Suppressor macrophage treated with lipopolysaccharide for 4 hours (primary cell): Measurements from ENCODE around the gene METAP1.
"Not testable (repeated sequence)": the region's sequence is repeated elsewhere in the genome, so short reads cannot be mapped to it uniquely, and the experiment has no call there.

ENCODE experiments used
- DNase-seq: peaks from one replicate; pipeline ENCODE4 v3.0.0-alpha.2; 2020

Gene METAP1

DNA sequence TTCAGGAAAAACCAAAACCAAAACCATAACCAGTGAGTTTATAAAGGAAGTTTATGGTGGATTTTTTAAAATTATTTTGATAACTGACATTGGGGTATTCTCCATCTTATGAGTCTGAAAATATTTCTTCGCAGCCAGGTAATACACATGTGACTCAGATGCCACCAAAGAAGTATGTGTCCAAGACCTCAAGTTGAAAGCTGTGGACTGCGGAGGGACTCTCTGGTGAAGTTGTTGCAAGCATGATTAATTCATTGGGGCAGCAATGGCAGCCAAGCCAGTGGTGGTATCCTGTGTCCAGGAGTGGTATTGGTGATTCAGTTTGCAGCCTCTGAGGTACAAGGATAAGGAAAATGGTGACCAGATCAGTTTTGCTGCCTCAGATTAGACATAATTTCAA, 107.1 kb downstream of the METAP1 start:
- no peak for DNase-seq

DNA sequence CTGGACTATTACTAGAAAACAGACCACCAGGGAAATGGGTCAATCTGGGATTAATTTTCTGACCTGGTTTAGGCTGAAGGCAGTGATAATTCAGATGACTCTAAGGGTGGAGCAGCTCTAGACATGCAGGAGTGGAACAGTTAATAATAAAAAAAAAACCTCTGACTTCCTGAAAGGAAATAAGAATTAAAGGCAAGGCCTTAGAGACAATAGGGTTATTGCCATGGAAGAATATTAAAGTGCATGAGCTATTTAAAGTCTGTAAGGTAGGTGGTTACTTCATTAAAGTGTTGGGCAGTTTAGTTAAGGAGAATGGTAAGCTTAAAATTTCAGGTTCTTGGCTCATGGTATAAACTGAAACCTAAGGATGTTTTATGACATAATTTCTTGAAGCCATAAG, 107.6 kb downstream of the METAP1 start:
- no peak for DNase-seq

DNA sequence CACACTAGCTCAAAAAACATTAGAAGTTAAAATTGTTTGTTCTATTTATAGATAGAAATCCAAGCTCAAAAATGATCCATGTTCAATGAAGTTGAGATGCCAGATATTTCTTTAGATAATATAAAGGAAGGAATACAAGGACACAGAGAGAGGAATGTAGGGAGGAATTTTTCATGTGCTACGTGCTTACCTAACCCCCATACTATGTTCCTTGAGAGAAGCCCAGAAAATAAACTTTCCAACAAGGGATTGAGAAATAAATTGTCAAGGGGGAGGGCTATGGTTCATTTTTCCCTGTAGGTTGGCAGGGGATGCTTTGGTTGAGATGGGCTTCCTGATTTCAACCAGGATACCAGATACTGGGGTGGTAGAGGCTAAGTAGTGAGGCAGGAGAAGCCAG, 108.6 kb downstream of the METAP1 start:
- DNase-seq: no peak

- DNase-seq: not testable (repeated sequence)
Measured at GRCh38 chr4:99109286-99109685, 113.8 kb downstream of the METAP1 start.
